Fibroblast of mammary gland (primary cell): ENCODE results near the gene VWA7.
A peak's percentile ranks its signal among the peaks of the same experiment; 100 is the strongest.
"Not testable (repeated sequence)": the region's sequence is repeated elsewhere in the genome, so short reads cannot be mapped to it uniquely, and the experiment has no call there.

Experiments
- DNase-seq: peaks from one replicate; pipeline ENCODE4 v3.0.0-alpha.2; 2010; ENCODE audit warnings: low read depth
- H3K4me3 ChIP-seq: 2 replicates; pipeline ENCODE4 v1.5.1; 2011; ENCODE audit warnings: low read depth, mild to moderate bottlenecking, low read length, moderate library complexity; ENCODE audit not compliant: control insufficient read depth
- TF ChIP-seq, protein P1 (sequence below): conservative IDR thresholded peaks from 2 replicates; pipeline ENCODE4 v1.5.1; 2011; ENCODE audit warnings: low read depth, low read length, inconsistent platforms; ENCODE audit not compliant: control insufficient read depth, insufficient read depth

VWA7 gene

DNA sequence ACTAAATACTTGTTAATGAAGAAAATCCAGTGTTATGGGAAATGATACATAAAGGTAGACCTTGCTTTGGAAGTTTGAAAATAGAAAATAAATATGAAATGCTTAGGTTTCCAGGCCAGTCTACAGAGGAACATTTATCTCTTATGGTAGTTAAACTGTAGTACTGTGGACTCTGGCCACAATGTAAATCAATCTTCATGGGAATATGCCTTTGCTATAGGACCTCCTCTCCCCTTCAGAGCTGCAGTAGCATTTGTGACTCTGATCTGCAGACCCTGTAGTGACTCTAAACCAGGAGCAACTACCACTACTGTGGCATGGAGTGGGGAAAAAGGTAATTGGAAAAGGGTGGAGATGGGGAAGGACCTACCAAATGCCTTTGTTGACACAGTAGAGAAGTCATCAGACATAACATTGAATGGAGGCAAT lies 42.8 kb upstream of the VWA7 start:
- DNase-seq, result no peak
- TF ChIP-seq, protein P1, sequence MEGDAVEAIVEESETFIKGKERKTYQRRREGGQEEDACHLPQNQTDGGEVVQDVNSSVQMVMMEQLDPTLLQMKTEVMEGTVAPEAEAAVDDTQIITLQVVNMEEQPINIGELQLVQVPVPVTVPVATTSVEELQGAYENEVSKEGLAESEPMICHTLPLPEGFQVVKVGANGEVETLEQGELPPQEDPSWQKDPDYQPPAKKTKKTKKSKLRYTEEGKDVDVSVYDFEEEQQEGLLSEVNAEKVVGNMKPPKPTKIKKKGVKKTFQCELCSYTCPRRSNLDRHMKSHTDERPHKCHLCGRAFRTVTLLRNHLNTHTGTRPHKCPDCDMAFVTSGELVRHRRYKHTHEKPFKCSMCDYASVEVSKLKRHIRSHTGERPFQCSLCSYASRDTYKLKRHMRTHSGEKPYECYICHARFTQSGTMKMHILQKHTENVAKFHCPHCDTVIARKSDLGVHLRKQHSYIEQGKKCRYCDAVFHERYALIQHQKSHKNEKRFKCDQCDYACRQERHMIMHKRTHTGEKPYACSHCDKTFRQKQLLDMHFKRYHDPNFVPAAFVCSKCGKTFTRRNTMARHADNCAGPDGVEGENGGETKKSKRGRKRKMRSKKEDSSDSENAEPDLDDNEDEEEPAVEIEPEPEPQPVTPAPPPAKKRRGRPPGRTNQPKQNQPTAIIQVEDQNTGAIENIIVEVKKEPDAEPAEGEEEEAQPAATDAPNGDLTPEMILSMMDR, result no peak
- no peak overlapping the region for H3K4me3 ChIP-seq

DNA sequence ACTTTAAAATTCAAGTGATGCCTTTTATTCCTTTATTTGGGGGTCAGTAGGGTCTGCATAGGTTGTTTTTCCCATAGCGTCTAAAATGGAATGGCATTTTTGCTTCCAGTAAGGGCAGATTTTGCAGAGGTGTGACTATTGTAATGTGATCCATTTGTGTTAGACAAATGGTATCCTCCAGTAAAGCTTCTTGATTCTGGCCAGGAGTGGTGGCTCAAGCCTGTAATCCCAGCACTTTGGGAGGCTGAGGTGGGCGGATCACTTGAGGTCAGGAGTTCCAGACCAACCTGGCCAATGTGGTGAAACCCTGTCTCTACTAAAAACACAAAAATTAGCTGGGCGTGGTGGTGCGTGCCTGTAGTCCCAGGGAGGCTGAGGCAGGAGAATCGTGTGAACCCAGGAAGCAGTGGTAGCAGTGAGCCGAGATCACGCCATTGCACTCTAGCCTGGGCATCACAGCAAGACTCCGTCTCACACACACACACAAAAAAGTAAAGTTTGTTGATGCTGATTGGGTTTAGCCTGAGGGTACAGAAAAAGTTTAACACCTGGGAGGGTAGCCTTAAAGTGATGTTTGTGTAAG lies 40.9 kb upstream of the VWA7 start:
- DNase-seq, result not testable (repeated sequence)
- peak overlapping the region; percentile 51 for H3K4me3 ChIP-seq

DNA sequence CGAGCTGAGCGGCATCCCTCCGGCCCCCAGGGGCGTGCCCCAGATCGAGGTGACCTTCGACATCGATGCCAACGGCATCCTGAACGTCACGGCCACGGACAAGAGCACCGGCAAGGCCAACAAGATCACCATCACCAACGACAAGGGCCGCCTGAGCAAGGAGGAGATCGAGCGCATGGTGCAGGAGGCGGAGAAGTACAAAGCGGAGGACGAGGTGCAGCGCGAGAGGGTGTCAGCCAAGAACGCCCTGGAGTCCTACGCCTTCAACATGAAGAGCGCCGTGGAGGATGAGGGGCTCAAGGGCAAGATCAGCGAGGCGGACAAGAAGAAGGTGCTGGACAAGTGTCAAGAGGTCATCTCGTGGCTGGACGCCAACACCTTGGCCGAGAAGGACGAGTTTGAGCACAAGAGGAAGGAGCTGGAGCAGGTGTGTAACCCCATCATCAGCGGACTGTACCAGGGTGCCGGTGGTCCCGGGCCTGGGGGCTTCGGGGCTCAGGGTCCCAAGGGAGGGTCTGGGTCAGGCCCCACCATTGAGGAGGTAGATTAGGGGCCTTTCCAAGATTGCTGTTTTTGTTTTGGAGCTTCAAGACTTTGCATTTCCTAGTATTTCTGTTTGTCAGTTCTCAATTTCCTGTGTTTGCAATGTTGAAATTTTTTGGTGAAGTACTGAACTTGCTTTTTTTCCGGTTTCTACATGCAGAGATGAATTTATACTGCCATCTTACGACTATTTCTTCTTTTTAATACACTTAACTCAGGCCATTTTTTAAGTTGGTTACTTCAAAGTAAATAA lies 40.2 kb upstream of the VWA7 start:
- TF ChIP-seq, protein P1, result peak; percentile 4
- peak overlapping the region; percentile 51 for H3K4me3 ChIP-seq
- peak; percentile 40 for DNase-seq

DNA sequence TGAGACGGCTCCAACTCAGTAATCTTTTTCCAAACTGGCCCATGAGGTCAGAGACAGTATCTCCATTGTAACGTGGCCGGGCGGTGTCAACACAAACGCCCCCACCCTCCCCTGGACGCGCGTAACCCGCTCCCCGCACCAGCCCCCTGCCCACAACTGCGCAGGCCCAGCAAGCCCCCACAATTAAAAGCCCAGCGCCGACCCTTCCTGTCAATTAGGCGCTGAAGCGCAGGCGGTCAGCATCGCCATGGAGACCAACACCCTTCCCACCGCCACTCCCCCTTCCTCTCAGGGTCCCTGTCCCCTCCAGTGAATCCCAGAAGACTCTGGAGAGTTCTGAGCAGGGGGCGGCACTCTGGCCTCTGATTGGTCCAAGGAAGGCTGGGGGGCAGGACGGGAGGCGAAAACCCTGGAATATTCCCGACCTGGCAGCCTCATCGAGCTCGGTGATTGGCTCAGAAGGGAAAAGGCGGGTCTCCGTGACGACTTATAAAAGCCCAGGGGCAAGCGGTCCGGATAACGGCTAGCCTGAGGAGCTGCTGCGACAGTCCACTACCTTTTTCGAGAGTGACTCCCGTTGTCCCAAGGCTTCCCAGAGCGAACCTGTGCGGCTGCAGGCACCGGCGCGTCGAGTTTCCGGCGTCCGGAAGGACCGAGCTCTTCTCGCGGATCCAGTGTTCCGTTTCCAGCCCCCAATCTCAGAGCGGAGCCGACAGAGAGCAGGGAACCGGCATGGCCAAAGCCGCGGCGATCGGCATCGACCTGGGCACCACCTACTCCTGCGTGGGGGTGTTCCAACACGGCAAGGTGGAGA lies 38.1 kb upstream of the VWA7 start, which contains the start of the genes HSPA1A and HSPA1L:
TSS of gene HSPA1A (plus strand) at position 519 of the 814 bp plus-strand sequence. CDS start at position 733, 214 bp downstream.
TSS of gene HSPA1L (minus strand) at position 259 of the 814 bp plus-strand sequence. CDS start 3,311 bp downstream, outside the sequence.
- TF ChIP-seq, protein P1, result no peak
- H3K4me3 ChIP-seq, result peak within 1 kb of the TSS; percentile 75
- DNase-seq, result peak; percentile 91

DNA sequence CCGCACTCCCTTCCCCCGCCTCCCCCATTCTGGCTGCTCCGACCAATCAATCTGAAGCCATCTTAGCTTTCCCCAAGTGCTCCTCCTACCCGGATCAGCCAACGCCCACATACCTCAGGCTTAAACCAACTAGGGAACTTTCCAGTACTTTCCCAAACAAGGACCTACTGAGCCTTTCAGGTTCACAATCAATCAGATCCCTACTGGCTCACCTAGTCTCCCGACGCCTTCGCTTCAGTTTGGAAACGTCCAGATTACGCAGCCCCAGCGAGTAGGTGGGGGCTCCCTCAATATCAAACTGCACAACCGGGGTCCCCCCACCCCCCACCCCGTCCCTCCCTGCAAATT lies 37.5 kb upstream of the VWA7 start:
- H3K4me3 ChIP-seq, result peak overlapping the region; percentile 75
- peak; percentile 98 for DNase-seq
- TF ChIP-seq, protein P1, result no peak

DNA sequence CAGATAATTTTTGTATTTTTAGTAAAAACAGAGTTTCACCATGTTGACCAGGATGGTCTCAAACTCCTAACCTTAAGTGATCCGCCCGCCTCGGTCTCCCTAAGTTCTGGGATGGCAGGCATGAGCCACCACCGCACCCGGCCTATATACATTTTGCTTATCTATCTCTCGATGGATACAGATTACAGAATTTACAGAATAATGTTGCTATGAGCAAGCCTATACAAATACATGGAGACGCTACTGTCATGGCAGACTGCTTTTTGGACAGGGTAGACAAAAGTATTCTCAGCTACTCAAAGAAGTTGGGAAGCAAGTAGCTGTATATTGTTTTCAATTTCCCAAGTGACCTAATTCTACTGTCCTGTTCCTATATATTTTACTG lies 36.3 kb upstream of the VWA7 start:
- no peak overlapping the region for H3K4me3 ChIP-seq
- no peak for DNase-seq
- TF ChIP-seq, protein P1, result no peak
